Activated CD8-positive, alpha-beta memory T cell treated with anti-CD3 and anti-CD28 coated beads, Interleukin-2, amount 50 U/mL, for 48 hours (primary cell): ENCODE results near the gene BICDL2.

Source experiments
- DNase-seq: peaks from one replicate; pipeline ENCODE4 v3.0.0-alpha.2; 2020

The BICDL2 gene

DNA sequence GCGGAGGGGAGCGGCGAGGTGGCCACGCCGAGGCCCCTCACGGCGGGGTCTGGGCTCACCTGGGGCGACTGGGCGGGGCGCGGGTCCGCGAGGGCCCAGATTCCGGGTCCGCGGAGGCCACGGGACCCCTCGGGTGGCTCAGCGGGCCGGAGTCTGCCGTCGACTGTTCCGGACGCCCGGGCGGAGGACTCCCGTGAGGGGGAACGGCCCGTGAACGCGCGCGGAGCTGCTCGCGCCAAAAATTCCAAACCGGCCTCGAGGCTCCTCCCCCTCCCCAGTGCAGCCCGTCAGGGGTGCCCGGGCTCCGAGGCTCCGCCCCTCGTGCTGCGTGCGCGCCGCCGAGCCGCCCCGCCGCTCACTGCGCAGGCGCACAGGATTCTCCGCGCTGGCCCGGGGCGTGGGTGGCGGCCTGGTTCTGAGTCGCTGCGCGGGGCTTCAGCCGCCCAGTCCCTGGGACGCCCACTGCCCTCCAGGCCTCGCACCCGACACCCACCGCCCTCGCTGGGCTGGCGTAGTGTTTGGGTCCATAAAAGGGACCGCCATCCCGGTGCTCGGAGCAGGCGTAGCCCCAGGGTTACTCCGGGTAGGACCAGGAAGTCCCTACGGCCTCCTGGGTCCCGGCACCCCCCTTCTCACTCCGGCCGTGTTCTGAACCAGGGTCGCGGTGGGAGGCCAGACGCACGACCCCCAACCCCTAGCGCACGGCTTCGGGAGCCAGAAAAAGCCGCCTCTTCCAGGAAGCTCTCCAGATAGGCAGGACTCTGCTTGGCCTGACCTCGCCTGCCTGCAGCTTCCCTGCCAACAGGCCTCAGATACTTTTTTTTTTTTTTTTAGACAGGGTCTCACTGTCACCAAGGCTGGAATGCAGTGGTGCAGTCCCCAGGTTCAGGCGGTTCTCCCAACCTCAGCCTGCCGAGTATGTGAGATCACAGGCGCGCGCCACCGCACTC lies 56.2 kb downstream of the BICDL2 start, which contains the start of gene PKMYT1:
PKMYT1 (minus strand) TSS at position 220 of the 950 bp plus-strand sequence. CDS start 789 bp downstream, outside the sequence.
- DNase-seq: peak; percentile 99

DNA sequence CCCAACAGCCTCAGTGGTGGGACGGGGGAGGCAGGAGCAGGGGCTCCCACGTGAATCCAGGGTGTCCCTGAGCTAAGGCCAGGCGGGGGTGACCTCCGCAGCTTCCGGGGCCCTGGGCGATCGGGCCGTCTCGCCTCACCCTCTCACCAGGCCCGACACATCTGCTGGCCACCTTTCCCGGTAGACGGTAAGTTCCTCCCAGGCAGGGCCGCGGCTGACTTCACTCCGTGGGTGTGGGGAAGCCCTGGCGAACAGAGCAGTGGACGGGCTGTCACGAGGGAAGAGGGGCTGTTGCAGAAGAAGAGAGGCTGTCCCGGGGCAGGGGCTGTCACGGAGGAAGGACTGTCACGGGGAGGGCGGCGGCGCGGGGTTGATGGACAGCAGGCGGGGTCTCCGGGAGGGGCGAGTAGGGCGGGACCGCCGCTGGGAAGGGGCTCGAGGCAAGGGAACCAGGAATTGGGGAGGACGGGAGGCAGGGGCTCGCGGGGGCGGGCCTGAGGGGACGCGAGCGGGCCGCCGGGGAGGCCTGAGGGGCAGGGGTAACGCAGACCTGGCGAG lies 57.0 kb downstream of the BICDL2 start:
- peak; percentile 76 for DNase-seq
